ENCODE results near the gene DOLK.
"Not testable (repeated sequence)": the region's sequence is repeated elsewhere in the genome, so short reads cannot be mapped to it uniquely, and the experiment has no call there.

Gene DOLK

GRCh38 chr9:128947527-128948301, at the start of gene DOLK, which contains the start of gene NUP188:
Gene DOLK (minus strand): TSS chr9:128947603. CDS start chr9:128947303, 300 bp downstream.
Gene NUP188 (plus strand): TSS chr9:128947699. CDS start chr9:128947720, 21 bp downstream.
- peak; percentile 97 for DNase-seq

- no peak for DNase-seq
These were observed 48.4 kb upstream of the DOLK start for GRCh38 chr9:128995791-128996190.

- peak; percentile 41 for DNase-seq
These were observed 45.6 kb upstream of the DOLK start for GRCh38 chr9:128992995-128993394.

- DNase-seq: no peak
These were observed 40.4 kb upstream of the DOLK start for GRCh38 chr9:128987805-128988204.

GRCh38 chr9:128986671-128987070, 39.3 kb upstream of the DOLK start:
- no peak for DNase-seq

GRCh38 chr9:128983536-128983935, 36.1 kb upstream of the DOLK start:
- DNase-seq: no peak

GRCh38 chr9:128979111-128979510, 31.7 kb upstream of the DOLK start:
- DNase-seq: no peak

- no peak for DNase-seq
These were observed 25.6 kb upstream of the DOLK start for GRCh38 chr9:128972956-128973355.

GRCh38 chr9:128969491-128969890, 22.1 kb upstream of the DOLK start:
- no peak for DNase-seq

GRCh38 chr9:128961403-128961802, 14.0 kb upstream of the DOLK start:
- DNase-seq: not testable (repeated sequence)

GRCh38 chr9:128947277-128947526, 201 bp downstream of the DOLK start:
- DNase-seq: no peak

GRCh38 chr9:128946571-128947276, 679 bp downstream of the DOLK start:
- peak; percentile 50 for DNase-seq

GRCh38 chr9:128945798-128946501, 1.5 kb downstream of the DOLK start:
- DNase-seq: no peak

- not testable (repeated sequence) for DNase-seq
These were observed 2.4 kb downstream of the DOLK start for GRCh38 chr9:128944966-128945365.

- no peak for DNase-seq
These were observed 3.4 kb downstream of the DOLK start for GRCh38 chr9:128943832-128944620.

- no peak for DNase-seq
These were observed 6.3 kb downstream of the DOLK start for GRCh38 chr9:128940946-128941755.

GRCh38 chr9:128940271-128940921, 7.0 kb downstream of the DOLK start:
- DNase-seq: no peak

- no peak for DNase-seq
These were observed 9.9 kb downstream of the DOLK start for GRCh38 chr9:128937310-128938165.

- DNase-seq: no peak
These were observed 11.1 kb downstream of the DOLK start for GRCh38 chr9:128936171-128936865.

GRCh38 chr9:128933731-128934130, 13.7 kb downstream of the DOLK start:
- no peak for DNase-seq

Measured in hematopoietic multipotent progenitor cell treated with erythropoietin and hydrocortisone succinate and interleukin-3 and kit ligand, for 4 days (in vitro differentiated cells).